ENCODE data around the gene SYNGR1.

- TF ChIP-seq CTCF (conservative IDR thresholded peaks at IDR 0.05; ENCODE audit: low read depth, low read length) (no peak), EZH2 (IDR thresholded peaks at IDR 0.05; ENCODE audit: low read length, unreplicated experiment) (no peak), EZH2phosphoT487 (IDR thresholded peaks at IDR 0.05; ENCODE audit: borderline replicate concordance, low read length) (no peak)
These were observed 46.4 kb downstream of the SYNGR1 start for GRCh38 chr22:39395936-39396796.

All from PC-3 (cell line).